ENCODE measurements around the gene AFTPH. TPM values are rescaled to one million over a fixed set of nuclear protein-coding genes. Genes with fewer than 3 reads are reported as not detected.

AFTPH gene
- total RNA-seq, 4 donors from 2014 or later: 27.7 to 50.3 (median 38.1) TPM

DNA sequence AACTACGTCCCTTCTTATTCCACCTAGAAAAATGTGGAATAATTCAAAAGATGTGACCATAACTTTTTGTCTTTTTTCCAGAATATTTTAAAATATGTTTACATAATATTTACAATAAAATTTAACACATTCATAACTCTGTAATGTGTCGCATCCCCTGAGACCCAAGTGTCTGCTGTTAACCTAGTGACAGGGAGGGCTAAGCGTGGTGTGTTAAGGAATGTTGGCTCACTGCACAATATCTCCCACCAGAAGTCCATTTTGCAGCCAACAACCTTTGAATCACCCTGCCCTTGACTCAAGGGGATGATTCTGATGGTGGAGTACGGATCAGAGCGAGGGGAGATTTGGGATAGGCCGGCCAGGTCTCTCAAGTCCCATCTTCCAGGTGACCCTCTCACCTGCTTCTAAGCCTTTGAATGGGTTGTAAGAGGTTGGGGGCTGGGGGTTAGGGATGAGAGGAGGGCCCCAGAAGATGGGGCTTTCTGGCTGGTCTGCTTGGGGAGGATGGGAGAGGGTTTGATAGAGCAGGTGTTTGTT, 86.3 kb downstream of the AFTPH start:
- Histone ChIP-seq H3K27ac (no peak overlapping the region), H3K4me3 (no peak overlapping the region)
- 95 to 97% methylated on average over 6 of the region's 6 CpGs for WGBS, 2 donors

GRCh38 chr2:64612575-64613195, 88.6 kb downstream of the AFTPH start:
- Histone ChIP-seq H3K36me3 (no peaks in the 10 kb centered on the region), H3K27ac (no peak overlapping the region), H3K9me3 (no peaks in the 10 kb centered on the region), H3K4me1 (peaks cover 0 to 27% (median 3%) of the 10 kb centered on the region in 4 donors), H3K27me3 (no peaks in the 10 kb centered on the region), H3K4me3 (no peak overlapping the region)
- 84 to 86% methylated on average over 5 of the region's 5 CpGs for WGBS, 2 donors
- TF ChIP-seq POLR2A (IDR thresholded peaks at IDR 0.05): no peak
- TF ChIP-seq, protein P1, sequence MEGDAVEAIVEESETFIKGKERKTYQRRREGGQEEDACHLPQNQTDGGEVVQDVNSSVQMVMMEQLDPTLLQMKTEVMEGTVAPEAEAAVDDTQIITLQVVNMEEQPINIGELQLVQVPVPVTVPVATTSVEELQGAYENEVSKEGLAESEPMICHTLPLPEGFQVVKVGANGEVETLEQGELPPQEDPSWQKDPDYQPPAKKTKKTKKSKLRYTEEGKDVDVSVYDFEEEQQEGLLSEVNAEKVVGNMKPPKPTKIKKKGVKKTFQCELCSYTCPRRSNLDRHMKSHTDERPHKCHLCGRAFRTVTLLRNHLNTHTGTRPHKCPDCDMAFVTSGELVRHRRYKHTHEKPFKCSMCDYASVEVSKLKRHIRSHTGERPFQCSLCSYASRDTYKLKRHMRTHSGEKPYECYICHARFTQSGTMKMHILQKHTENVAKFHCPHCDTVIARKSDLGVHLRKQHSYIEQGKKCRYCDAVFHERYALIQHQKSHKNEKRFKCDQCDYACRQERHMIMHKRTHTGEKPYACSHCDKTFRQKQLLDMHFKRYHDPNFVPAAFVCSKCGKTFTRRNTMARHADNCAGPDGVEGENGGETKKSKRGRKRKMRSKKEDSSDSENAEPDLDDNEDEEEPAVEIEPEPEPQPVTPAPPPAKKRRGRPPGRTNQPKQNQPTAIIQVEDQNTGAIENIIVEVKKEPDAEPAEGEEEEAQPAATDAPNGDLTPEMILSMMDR (IDR thresholded peaks at IDR 0.05): no peak
- TF ChIP-seq EP300 (IDR thresholded peaks at IDR 0.05): no peak
- DNase-seq (ENCODE audit: low spot score in 2 of 2): no peak

More for the DNA sequence above, 86.3 kb downstream of the AFTPH start:
- H3K36me3 ChIP-seq: no peaks in the 10 kb centered on the region
- H3K9me3 ChIP-seq: no peaks in the 10 kb centered on the region
- peaks cover 0 to 33% (median 8%) of the 10 kb centered on the region in 4 donors for H3K4me1 ChIP-seq
- TF ChIP-seq, protein P1 (IDR thresholded peaks at IDR 0.05): no peak
- TF ChIP-seq POLR2A (IDR thresholded peaks at IDR 0.05): no peak
- DNase-seq (ENCODE audit: low spot score in 2 of 2): no peak
- no peaks in the 10 kb centered on the region for H3K27me3 ChIP-seq

- TF ChIP-seq EP300 (IDR thresholded peaks at IDR 0.05): no peak
- TF ChIP-seq, protein P1 (IDR thresholded peaks at IDR 0.05): no peak
- no peak for TF ChIP-seq POLR2A (IDR thresholded peaks at IDR 0.05)
- Histone ChIP-seq H3K36me3 (no peaks in the 10 kb centered on the region), H3K4me3 (no peak overlapping the region), H3K9me3 (no peaks in the 10 kb centered on the region), H3K27ac (no peak overlapping the region), H3K27me3 (no peaks in the 10 kb centered on the region), H3K4me1 (peaks cover 0 to 27% (median under 1%) of the 10 kb centered on the region in 4 donors)
- 58% methylated on average over 7 of the region's 7 CpGs for WGBS, 2 donors
- no peak for DNase-seq (ENCODE audit: low spot score in 2 of 2)
These were observed 89.1 kb downstream of the AFTPH start for GRCh38 chr2:64613276-64613675.

- H3K27me3 ChIP-seq: no peaks in the 10 kb centered on the region
- H3K4me1 ChIP-seq: peaks cover 0 to 23% (median 0%) of the 10 kb centered on the region in 4 donors
- TF ChIP-seq EP300 (IDR thresholded peaks at IDR 0.05) (no peak), POLR2A (IDR thresholded peaks at IDR 0.05) (no peak)
- TF ChIP-seq, protein P1 (IDR thresholded peaks at IDR 0.05): no peak
- H3K36me3 ChIP-seq: no peaks in the 10 kb centered on the region
- H3K27ac ChIP-seq: no peak overlapping the region
- 90 to 95% methylated on average over 6 of the region's 6 CpGs for WGBS, 2 donors
- no peak overlapping the region for H3K4me3 ChIP-seq
- H3K9me3 ChIP-seq: no peaks in the 10 kb centered on the region
- DNase-seq (ENCODE audit: low spot score in 2 of 2): no peak
These were observed 91.2 kb downstream of the AFTPH start for GRCh38 chr2:64615192-64615763.

- H3K9me3 ChIP-seq: no peaks in the 10 kb centered on the region
- peaks cover 0 to 23% (median 0%) of the 10 kb centered on the region in 4 donors for H3K4me1 ChIP-seq
- no peak overlapping the region for H3K4me3 ChIP-seq
- no peak for DNase-seq (ENCODE audit: low spot score in 2 of 2)
- H3K27me3 ChIP-seq: no peaks in the 10 kb centered on the region
- no peak overlapping the region for H3K27ac ChIP-seq
- TF ChIP-seq, protein P1 (IDR thresholded peaks at IDR 0.05): no peak
- TF ChIP-seq POLR2A (IDR thresholded peaks at IDR 0.05) (no peak), EP300 (IDR thresholded peaks at IDR 0.05) (no peak)
- no peaks in the 10 kb centered on the region for H3K36me3 ChIP-seq
- WGBS, 2 donors: 95 to 98% methylated on average over 7 of the region's 7 CpGs
These were observed 91.9 kb downstream of the AFTPH start for GRCh38 chr2:64615844-64616536.
